Progenitor cell of endocrine pancreas (in vitro differentiated cells): ENCODE results near the gene IL21R. TPM values are rescaled to one million over a fixed set of nuclear protein-coding genes. Genes with fewer than 3 reads are reported as not detected.

Experiments used
- DNase-seq: peaks from one replicate; pipeline ENCODE4 v3.0.0; 2021; ENCODE audit warnings: low spot score; ENCODE audit not compliant: unreplicated experiment
- H3K27ac Mint-ChIP-seq: 2 replicates; pipeline ENCODE4 v1.8.0; 2021; ENCODE audit warnings: mild to moderate bottlenecking, moderate library complexity, mixed read lengths
- H3K27me3 Mint-ChIP-seq: 2 replicates; pipeline ENCODE4 v1.8.0; 2021; ENCODE audit warnings: mixed read lengths
- H3K36me3 Mint-ChIP-seq: 2 replicates; pipeline ENCODE4 v1.8.0; 2022; ENCODE audit warnings: mixed read lengths; ENCODE audit not compliant: insufficient read depth
- H3K4me1 Mint-ChIP-seq: 2 replicates; pipeline ENCODE4 v1.8.0; 2021; ENCODE audit warnings: low read depth, mixed read lengths
- H3K4me3 Mint-ChIP-seq: 2 replicates; pipeline ENCODE4 v1.8.0; 2021; ENCODE audit warnings: low read depth, mild to moderate bottlenecking, moderate library complexity, mixed read lengths
- H3K9me3 Mint-ChIP-seq: 2 replicates; pipeline ENCODE4 v1.8.0; 2021; ENCODE audit warnings: low read depth, mixed read lengths
- total RNA-seq: library from RNA; stranded (reverse); gene quantifications from 2 replicates; pipeline ENCODE4 v1.2.1, GENCODE V29; 2021
- TF ChIP-seq, protein P1 (sequence below): fragments of 200-600 bp; sonication (generic); IDR thresholded peaks from one replicate; pipeline ENCODE4 v1.5.0; 2021; ENCODE audit warnings: antibody characterized with exemption, mild to moderate bottlenecking; ENCODE audit not compliant: unreplicated experiment

The IL21R gene
- total RNA-seq, 1 donor from 2014 or later, result not detected

DNA sequence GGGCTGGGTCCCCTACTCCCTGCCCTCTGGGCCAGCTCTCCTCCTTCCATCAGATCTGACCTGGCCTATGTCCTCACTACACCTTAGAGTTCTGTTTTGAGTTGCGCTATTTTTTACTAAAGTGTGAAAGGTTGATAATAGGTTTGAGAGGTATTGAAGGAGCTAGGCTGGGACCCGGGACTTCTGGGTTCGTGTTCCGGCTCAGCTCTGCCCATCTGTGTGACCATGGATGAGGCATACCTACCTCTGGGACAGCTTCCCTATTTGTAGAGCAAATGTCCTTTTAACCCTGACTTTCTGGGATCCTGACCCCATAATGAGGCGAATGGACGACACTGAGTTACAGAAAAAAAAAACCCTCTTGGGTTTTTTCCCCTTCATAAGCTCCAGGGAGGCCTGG is 36.0 kb downstream of the IL21R start:
- Mint-ChIP-seq H3K4me1 (no peaks in the 10 kb centered on the region), H3K27me3 (peaks cover 6% of the 10 kb centered on the region), H3K27ac (no peak overlapping the region), H3K9me3 (no peaks in the 10 kb centered on the region), H3K36me3 (no peaks in the 10 kb centered on the region), H3K4me3 (no peak overlapping the region)
- TF ChIP-seq, protein P1, sequence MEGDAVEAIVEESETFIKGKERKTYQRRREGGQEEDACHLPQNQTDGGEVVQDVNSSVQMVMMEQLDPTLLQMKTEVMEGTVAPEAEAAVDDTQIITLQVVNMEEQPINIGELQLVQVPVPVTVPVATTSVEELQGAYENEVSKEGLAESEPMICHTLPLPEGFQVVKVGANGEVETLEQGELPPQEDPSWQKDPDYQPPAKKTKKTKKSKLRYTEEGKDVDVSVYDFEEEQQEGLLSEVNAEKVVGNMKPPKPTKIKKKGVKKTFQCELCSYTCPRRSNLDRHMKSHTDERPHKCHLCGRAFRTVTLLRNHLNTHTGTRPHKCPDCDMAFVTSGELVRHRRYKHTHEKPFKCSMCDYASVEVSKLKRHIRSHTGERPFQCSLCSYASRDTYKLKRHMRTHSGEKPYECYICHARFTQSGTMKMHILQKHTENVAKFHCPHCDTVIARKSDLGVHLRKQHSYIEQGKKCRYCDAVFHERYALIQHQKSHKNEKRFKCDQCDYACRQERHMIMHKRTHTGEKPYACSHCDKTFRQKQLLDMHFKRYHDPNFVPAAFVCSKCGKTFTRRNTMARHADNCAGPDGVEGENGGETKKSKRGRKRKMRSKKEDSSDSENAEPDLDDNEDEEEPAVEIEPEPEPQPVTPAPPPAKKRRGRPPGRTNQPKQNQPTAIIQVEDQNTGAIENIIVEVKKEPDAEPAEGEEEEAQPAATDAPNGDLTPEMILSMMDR, result no peak
- no peak for DNase-seq

DNA sequence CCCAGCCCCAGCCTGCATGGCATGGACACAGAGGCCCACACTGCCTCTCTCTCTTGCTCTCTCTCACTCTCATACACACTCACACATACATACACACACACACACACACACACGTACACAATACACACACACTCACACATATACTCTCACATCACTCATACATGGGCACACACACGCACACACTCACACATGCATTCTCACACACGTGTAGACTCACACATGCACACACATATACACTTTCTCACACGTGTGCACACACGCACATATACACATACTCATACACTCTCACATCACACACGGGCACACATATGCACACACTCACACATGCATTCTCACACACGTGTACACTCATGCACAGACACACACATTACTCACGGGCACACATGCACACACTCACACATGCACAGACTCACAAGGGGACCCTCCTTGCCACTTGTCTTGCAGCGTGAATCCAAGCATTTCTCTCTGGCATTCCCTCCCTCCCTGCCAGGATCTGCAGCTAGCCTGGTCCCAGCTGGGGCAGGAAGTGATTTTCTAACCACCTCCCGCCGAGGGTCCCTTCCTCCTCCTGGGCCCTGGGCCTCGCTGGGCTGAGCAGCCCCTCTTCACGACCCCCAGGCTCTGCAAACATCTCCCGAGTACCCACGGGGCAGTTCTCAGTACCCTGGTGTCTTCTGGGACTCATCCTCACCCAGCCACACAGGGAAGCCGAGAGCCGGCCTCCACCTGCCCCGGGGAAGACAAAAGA is 37.5 kb downstream of the IL21R start:
- no peak for DNase-seq
- Mint-ChIP-seq H3K27me3 (no peaks in the 10 kb centered on the region), H3K9me3 (peaks cover 2% of the 10 kb centered on the region), H3K27ac (no peak overlapping the region), H3K4me1 (no peaks in the 10 kb centered on the region), H3K4me3 (no peak overlapping the region), H3K36me3 (no peaks in the 10 kb centered on the region)
- TF ChIP-seq, protein P1, result no peak

DNA sequence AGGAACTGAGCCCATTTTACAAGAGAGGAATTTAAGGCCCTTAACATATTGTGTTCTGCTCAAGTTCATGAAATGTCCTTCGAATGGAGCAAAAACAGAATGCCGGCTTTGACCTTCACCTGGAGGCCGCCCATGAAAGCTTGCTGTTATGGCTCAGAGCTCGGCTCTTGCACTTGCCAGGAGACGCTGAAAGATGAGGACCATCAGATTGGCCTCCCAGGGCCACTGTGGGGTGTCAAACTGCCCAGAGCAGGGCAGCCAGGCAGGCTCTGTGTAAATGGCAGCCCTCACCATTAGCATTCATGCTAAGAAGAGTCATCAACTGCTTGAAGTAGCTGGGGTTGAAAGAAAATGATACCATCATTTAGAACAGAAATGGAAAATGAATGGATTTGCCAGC is 39.3 kb downstream of the IL21R start:
- Mint-ChIP-seq H3K4me1 (no peaks in the 10 kb centered on the region), H3K27me3 (no peaks in the 10 kb centered on the region), H3K9me3 (peaks cover 2% of the 10 kb centered on the region), H3K36me3 (no peaks in the 10 kb centered on the region), H3K27ac (no peak overlapping the region), H3K4me3 (no peak overlapping the region)
- no peak for DNase-seq
- TF ChIP-seq, protein P1, result no peak

DNA sequence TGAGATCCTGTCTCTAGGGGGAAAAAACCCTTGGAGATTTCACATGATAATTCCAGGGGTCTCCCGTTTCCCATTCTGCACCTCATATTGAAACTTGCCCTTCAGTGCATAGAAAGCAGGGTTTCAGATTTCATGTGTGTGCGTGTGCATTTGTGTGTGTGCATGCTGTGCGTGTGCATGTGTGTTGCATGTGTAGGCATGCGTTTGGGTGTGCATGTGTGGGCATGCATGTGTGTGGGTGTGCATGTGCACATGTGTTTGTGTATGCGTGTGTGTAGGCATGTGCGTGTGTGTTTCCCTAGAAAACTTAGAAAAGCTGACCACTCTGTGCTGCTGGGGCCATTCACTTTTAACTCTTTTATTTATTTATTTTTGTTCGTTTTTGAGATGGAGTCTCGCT is 40.0 kb downstream of the IL21R start:
- no peak for DNase-seq
- TF ChIP-seq, protein P1, result no peak
- Mint-ChIP-seq H3K4me3 (no peak overlapping the region), H3K4me1 (no peaks in the 10 kb centered on the region), H3K9me3 (peaks cover 2% of the 10 kb centered on the region), H3K27me3 (no peaks in the 10 kb centered on the region), H3K36me3 (no peaks in the 10 kb centered on the region), H3K27ac (no peak overlapping the region)

DNA sequence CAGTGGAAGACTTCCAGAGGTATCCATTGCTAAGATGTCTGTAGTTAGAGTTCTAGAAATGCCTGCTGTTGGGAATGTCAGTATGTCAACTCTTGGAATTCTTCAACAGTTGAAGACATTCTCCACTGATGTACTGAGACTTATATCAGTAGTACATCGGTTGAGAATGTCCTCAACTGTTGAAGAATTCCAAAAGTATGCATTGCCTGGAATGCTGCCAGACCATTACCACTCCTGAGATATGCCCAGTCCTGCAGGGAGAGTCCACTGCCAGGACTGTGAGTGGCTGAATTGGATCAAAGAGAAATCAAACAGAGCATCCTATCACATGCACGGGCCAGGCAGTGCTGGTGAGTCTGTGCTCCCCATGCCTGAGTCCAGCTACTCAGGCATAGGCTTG is 42.0 kb downstream of the IL21R start:
- no peaks in the 10 kb centered on the region for H3K36me3 Mint-ChIP-seq

More for the DNA sequence above, 42.0 kb downstream of the IL21R start:
- TF ChIP-seq, protein P1, result no peak
- Mint-ChIP-seq H3K9me3 (peaks cover 2% of the 10 kb centered on the region), H3K4me3 (no peak overlapping the region), H3K27ac (no peak overlapping the region), H3K27me3 (no peaks in the 10 kb centered on the region), H3K4me1 (no peaks in the 10 kb centered on the region)
- DNase-seq, result no peak
